ACHN (cell line): ENCODE measurements around the gene ALDH3A1.
A peak's percentile ranks its signal among the peaks of the same experiment; 100 is the strongest.

Experiments used
- DNase-seq: peaks from one replicate; pipeline ENCODE4 v3.0.0-alpha.2; 2015
- in situ Hi-C: cut with HindIII; loops from 2 replicates; pipeline ENCODE4 v1.10.0; 2017; ENCODE audit warnings: low sequenced_read_pairs, low pct_ligation_motif_present, low pct_unique_long_range_greater_than_20kb

Gene ALDH3A1

DNA sequence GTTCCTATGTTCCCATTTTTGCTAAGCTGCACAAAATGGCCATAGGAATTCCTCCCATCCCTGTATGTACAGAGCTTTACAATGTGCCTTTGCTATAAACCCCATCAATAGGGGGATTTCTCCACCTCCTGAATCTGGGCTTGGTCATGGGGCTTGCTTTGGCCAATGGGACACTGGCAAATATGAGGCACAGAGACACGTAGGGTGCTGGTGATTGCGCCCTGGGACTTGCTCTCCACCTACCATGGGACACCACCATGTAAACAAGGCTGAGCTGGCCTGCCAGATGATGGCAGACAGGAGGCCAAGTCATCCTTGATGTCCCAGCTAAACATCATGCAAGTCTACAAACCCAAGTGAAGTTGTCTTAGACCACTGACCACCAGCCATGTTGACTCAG, 15.3 kb upstream of the ALDH3A1 start:
- no peak for DNase-seq
- in situ Hi-C loops = no loop called here

DNA sequence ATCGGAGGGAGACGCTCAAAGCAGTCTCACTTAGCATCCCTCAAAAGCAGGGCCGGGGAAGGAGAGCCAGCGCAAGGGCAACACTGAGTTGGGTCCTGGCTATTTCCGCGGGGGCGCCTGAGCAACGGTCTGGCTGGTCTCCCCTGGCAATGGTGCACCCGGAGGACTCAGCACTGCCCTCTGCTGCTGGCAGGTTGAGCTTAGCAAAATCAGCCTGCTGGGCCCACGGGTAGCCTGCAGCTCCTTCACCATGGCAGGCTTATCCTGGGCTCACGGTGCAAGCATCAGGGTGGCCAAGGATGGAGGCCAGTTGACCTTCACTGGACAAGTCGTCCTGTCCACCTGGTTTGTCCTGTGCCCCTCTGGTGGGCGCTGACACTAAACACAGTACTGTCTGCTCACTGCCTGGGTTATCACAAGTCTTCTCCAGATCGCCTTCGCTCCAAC, 14.4 kb upstream of the ALDH3A1 start:
- in situ Hi-C loops = no loop called here
- DNase-seq = peak; percentile 52

DNA sequence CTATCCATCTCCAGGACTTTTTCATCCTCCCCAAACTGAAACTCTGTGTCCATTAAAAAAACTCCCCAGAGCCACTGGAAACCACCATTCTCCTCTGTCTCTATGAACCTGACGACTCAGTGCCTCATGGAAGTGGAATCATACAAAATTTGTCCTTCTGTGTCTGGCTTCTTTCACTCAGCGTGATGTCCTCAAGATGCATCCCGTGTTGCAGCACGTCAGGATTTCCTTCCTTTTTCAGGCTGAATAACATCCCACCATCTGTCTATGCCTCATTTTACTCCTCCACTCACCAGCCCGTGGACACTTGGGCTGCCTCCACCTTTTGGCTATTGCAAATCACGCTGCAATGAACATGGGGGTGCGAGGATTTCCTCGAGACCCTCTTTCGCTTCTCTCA, 12.6 kb upstream of the ALDH3A1 start:
- DNase-seq = no peak

DNA sequence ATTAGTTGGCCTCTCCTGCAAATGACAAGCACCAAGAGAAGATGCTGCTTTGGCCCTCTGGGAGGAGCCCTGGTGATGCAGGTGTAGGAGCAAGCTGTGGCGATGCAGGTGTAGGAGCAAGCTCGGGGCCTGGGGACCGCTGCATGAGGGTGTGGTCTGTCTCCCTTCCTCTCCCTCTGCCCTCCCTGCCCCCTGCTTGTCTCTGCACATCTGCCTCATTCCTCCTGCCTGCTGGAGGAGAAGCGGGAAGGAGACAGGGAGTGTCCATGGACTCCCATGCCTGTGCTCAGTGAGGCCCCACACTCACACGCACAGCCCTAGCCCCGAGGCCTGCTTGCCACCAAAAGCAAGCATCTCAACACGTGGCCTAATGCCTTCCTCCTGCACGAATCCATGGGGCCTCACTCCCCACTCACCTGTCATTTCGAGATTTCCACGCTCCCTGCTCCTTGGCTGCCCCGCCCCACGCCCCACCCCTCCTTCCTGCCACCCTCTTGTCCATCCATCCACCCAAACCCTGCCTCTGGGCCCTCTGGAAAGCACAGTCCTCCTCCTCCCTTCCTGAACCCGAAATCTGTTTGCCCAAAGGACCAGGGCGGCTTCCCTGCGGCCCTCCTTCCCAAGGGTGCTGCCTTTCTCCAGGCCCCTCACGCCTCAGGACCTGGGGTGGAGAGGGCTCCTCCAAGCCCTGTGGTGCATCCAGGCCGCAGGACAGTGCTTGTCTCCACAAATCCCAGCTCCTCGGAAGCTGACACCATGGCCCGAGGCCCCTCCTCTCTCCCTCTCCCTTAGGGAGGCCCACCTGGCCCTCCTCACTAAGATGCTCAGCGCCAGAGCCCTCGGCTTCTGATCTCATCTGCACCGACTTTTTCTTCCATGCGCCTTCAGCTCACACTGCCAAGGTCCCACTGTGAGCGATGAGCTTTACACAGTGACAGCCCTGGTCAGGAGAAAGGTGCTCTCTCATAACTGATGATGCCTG, 11.8 kb upstream of the ALDH3A1 start:
- in situ Hi-C loops = no loop called here
- no peak for DNase-seq

More for the DNA sequence above, 12.6 kb upstream of the ALDH3A1 start:
- in situ Hi-C loops = no loop called here

DNA sequence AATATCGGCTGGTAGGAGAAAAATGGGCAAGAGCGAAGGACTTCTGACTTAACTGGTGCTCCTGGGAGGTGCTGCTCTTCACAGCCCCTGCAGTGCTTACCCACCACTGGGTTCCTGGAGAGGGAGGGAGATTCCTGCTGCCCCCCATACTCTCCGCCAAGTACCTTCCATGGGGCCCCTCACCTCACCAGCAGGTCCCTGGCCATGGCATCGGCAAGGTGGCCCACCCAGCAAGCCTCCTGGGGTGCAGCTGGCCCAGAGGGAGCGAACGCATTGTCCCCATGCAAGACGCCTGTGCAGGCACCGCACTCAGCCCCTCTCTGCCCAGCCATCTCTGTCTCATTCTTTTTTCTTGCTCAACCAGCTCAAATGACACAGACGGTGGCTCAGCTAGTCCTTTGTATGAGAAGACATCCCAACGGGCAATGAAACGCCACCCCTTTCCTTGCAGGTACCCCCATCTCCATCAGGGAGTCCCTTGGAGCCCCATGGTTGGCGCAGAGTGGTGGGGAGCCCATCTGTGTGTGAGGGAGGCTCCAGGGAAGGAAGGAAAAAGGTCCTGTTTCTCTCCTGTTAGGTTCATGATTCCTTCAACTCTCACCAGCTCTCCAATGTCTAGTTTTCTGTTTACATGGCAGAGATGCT, 9.6 kb upstream of the ALDH3A1 start:
- in situ Hi-C loops = no loop called here
- no peak for DNase-seq

DNA sequence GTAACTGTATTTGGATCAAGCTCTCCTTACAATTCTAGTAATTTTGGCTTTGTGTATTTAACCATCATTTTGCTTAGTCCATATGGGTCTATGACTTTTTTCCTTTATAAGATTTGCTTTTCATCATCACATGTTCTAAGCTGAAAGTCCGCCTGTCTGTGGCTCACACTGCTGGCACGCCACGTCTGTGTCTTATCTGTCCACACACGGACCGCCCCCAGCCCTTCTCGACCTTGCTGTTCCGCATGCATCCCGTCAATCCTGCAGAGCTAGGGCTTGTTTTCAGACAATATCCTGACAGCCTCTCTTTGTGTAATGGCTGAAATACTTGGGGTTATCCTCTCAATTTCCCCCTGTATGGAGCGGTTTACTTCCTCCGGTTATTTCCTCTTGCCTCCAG, 8.4 kb upstream of the ALDH3A1 start:
- in situ Hi-C loops = no loop called here

DNA sequence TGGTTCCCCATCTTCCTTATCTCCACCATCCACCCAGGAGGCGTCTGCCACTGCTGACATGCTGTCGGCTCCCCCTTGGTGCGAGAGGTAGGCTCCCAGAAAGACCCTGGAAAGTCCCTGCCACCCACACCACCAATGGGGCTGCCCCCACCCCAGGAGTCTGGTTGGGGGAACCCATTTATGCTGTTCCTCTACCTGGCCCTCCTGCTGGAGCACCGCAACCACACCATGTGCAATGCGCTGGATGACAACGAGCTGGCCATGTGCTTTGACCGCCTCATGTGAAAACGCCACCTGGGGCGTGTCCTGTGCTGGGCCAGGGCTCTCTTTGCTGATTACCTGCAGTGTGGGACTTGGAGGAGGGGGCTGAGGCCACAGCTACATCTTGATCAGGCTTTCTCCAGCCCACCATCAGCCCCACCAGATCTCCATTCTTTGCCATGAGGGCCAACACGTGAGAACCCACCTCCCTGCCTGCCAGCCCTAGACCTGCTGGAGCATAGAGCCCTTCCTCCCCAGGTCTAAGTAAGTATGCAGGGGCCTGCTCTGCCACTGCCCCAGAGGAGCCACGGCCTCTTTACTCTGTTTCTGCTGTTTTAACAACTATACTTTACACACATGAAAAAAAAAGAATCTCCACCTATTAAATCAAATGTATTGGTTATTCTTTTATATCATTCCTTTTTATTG, 7.9 kb upstream of the ALDH3A1 start:
- no peak for DNase-seq
- in situ Hi-C loops = no loop called here

More for the DNA sequence above, 8.4 kb upstream of the ALDH3A1 start:
- no peak for DNase-seq

DNA sequence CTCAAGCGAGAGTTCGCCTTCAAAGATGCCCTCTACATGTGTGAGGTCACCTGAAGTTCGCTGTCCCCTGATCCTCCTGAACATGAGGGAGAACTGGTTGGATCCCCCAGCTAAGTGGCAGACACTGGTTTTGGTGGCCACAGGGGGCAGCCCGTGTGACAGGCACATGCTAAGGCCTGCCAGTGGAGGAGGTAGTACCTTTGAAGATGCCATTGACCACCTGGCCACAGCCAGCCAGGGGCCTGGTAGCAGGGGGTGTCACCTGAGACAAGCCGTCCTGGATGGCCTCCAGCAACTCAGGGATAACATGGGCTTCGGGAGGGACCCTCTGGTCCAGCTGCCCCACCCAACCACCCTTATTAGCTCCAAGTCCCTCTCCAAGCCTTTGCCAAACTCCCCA, 7.3 kb upstream of the ALDH3A1 start:
- in situ Hi-C loops = no loop called here
- no peak for DNase-seq

DNA sequence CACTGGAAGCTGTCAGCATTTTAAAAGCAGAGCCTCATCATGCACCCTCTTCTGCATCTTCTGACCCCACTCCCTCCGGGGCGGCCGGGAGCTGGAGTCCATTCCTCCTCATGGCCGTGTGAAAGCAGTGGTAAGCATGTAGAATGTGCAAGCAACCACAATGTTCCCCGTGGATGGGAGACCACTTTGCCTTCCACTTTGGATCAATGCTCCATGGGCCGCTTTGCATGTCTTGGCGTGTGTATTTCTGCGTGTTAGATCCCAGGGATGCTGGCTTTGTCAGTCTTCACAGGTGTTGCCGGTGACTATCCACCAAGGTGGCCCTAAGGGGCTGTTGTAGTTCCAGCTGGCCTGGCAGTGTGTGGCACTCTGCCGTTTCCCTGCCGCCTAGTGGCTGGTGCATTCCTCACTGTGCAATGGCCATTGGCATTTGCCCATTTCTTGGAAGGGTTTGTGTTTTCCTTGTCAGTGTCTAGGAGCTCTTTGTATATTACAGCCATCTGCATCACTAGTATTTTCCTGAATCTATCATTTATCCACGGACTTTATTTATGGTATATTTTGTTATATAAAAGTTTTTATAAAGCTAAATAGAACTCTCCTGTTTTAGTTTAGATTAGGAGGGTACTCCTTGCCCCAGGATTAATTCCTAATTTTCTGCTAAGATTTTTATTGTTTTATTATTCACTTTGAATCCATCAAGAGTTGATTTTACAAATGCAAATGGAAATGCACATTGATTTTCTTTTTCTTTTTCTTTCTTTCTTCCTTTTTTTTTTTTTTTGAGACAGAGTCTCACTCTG, 5.8 kb upstream of the ALDH3A1 start:
- DNase-seq = peak; percentile 83
- in situ Hi-C loops = no loop called here

DNA sequence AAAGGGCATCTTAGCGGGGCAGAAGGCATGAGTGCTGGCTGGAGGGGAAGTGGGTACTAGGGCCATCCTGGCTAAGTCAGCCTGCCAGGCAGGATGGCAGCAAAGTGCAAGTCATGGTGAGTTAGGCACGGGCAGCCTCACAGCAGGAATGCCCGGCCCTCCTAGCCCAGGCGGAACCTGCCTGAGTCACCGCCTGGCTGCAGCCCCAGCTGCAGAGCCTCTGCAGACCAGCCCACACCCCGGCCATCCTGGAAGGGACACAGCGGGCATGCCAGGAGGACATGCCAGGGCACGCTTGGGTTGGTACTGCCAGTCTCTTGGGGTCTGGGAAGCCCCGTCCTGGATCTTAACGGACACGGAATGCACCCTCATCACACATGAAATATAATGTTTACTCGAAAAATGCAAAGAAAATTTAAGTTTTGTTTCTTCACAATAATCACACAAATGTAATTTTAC, 5.0 kb upstream of the ALDH3A1 start:
- in situ Hi-C loops = no loop called here
- DNase-seq = peak; percentile 98

DNA sequence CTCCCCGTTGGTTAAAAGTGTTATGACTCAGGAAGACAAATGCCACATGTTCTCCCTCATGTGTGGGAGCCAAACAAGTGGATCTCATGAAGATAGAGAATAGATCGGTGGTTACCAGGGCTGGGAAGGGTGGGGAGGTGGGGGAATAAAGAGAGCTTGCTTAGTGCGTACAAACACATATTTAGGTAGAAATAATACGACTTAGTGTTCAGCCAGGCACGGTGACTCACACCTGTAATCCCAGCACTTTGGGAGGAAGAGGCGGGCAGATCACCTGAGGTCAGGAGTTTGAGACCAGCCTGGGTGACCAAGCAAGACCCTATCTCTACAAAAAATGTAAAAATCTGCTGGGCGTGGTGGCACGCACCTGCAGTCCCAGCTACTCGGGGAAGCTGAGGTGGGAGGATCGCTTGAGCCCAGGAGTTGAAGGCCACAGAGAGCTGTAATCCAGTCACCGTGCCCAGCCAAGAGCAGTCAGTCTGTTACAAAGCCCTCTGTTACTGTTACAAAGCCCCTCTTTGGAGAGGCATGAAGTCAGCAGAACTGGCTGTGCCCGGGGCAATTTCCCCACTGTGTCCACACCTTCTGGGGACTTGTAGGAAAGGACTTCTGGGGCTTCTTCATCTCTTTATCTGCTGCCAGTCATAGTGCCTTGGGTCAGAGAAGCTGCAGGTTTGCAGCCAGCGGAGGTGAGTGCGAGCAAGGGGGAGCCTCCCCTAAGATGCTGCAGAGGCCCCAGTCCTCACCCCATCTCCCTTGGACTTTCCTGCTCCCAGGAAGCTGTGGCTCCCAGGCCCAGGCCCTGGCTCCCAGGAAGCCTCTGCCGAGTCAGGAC, 4.3 kb upstream of the ALDH3A1 start:
- in situ Hi-C loops = no loop called here
- no peak for DNase-seq

DNA sequence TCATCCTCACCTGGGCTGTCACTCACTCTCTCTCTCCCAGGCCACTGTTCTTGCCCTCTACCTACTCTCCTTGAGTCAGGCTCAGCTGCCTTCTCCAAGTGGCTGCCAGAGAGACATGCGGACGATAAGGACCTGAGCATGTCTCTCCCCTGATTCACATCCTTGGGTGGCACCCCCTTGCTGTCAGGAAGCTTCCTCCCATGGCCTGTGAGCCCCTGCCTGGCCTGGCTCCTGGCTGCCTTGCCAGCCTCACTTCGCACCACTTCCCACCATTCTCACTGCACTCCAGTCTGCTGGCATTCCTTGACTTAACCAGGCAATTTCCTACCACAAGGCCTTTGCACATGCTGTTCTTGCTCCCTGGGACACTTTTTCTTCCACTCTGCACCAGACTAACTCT, 2.7 kb upstream of the ALDH3A1 start:
- in situ Hi-C loops = no loop called here
- DNase-seq = no peak

DNA sequence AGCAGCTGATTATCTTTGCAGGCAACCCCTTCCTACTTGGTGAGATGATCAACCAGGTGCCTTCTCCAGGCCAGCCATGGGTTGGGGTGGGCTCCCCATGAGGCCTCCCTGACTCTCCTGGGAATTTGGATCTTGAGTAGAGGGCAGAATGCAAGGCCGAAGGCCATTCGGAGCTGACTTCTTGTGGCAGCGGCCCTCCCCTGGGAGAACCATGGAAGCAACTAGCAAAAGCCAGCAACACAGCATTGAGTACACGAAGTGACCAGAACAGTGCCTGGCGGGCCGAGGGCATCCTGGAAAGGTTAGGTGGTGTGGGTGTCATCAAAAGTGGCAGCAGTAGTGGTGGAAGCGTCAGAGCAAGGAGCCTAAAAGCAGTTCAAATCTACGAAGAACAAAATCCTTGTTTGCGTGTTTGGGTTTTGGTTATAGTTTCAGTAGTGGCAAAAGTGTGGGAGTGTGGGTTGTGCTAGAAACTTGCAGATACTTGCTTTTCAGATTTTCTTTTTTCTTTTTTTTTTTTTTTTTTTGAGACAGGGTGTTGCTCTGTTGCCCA, 2.0 kb upstream of the ALDH3A1 start:
- DNase-seq = no peak
- in situ Hi-C loops = no loop called here

DNA sequence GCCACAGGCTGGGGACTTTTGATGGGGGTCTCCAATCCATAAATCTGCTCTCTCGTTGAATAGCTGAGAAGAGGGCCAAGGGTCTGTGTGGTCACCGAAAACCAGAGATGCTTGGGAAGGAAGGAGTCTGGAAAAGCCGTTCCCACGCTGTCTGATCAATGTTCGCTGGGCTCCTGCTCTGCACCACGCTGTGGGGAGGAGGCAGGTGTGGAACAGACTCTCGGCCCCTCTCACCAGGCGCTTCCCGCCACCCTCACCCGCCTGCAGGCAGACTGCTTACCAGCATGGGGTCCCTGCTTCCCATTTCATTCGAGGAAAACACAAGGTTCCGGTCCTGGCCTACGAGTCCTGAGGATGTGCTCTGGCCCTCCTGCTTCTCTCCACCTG, 702 bp upstream of the ALDH3A1 start:
- in situ Hi-C loops = no loop called here

DNA sequence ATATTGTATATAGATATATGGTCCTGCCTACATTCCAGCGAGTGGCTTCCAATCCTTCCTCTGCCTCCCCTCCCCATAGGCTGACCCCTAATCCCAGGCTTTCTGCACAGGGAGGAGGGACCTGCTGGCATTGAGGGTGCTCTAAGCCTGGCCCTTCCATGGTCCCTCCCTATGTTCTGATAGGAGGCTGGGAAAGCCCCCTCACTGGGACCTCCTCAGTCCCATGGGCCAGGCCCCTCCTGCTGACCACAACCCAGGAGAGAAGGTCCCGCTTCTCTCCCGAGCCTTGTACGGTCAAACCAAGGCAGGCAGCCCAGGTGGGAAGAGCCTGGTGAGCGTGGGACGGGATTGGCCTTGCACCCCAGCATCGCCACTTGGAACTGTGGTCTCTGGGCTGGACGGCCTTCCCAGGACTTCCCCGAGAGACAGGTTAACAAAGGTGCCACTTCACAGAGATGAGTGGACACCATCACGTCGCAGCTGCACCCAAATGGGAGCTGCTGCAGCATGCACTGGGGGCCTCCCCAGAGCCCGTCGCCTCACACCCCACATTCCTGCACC, 859 bp downstream of the ALDH3A1 start:
- DNase-seq = no peak
- in situ Hi-C loops = no loop called here

More for the DNA sequence above, 702 bp upstream of the ALDH3A1 start:
- no peak for DNase-seq

DNA sequence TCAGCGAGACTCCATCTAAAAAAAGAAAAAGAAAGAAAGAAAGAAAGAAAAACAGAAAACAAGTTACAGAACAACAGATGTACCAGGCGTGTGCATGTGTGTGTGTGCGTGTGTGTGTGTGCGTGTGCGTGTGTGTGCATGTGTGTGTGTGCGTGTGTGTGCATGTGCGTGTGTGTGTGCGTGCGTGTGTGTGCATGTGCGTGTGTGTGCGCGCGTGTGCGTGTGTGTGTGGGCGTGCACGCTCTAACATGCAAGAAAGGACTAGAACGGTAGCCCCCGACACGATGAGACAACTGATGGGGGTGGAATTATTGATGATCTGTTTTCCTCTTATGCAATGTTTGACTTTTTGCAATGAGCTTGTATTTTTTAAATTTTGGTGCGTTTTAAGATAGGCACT, 1.6 kb downstream of the ALDH3A1 start:
- in situ Hi-C loops = no loop called here
- DNase-seq = no peak
